ENCODE measurements around the gene TSPAN9. TPM values are rescaled to one million over a fixed set of nuclear protein-coding genes. Genes with fewer than 3 reads are reported as not detected.

The TSPAN9 gene
- total and polyA plus RNA-seq, 2 experiments from 2014 or later, result 6.0 to 31.5 TPM

- TF ChIP-seq STAT1 (IDR thresholded peaks at IDR 0.05; ENCODE audit: unreplicated experiment), result no peak
- no peak for TF ChIP-seq CREB1 (CRISPR knock-in tag; IDR thresholded peaks at IDR 0.05; ENCODE audit: low read depth)
- no peak for TF ChIP-seq ZNF331 (CRISPR knock-in tag; IDR thresholded peaks at IDR 0.05; ENCODE audit: low read depth)
- TF ChIP-seq JUNB (IDR thresholded peaks at IDR 0.05; ENCODE audit: unreplicated experiment), result no peak
- no peak for TF ChIP-seq NANOG (IDR thresholded peaks at IDR 0.05; ENCODE audit: borderline replicate concordance)
- no peak for TF ChIP-seq EZH2 (IDR thresholded peaks at IDR 0.05; ENCODE audit: low read depth, unreplicated experiment)
- no peak for TF ChIP-seq POLR2AphosphoS5 (IDR thresholded peaks at IDR 0.05; ENCODE audit: low read depth)
- no peak for TF ChIP-seq ZNF114 (CRISPR knock-in tag; IDR thresholded peaks at IDR 0.05)
Observed at GRCh38 chr12:3046441-3047200, 30.6 kb upstream of the TSPAN9 start (continued).

GRCh38 chr12:3047961-3048360 lies 29.2 kb upstream of the TSPAN9 start:
- peak overlapping the region; percentile 57; the same call in 1 of the 2 replicates for H3K27ac ChIP-seq (ENCODE audit: low read depth)
- no peak overlapping the region for H2AFZ ChIP-seq
- DNase-seq (ENCODE audit: low spot score) (peak; percentile 29), ATAC-seq (peak; percentile 24)
- H3K4me2 ChIP-seq, result 0 out of 2 replicates have a peak overlapping the region, but pooled peaks have one; percentile 34
- H3K4me1 ChIP-seq (ENCODE audit: insufficient read depth), result 0 out of 2 replicates have a peak, but pooled peaks cover 5% of the 10 kb centered on the region
- H3K4me3 ChIP-seq, result no peak overlapping the region
- no peak overlapping the region for H3K4me3 Mint-ChIP-seq
- peaks cover 7% of the 10 kb centered on the region; the same call in 1 of the 2 replicates for H3F3A ChIP-seq (replicated peaks; ENCODE audit: low read depth)
- H4K20me1 ChIP-seq (replicated peaks; ENCODE audit: insufficient read depth), result peaks cover 4% of the 10 kb centered on the region; the same call in 1 of the 2 replicates
- no peak for TF ChIP-seq ETS1 (IDR thresholded peaks at IDR 0.05)
- no peak for TF ChIP-seq ZNF462 (CRISPR knock-in tag; IDR thresholded peaks at IDR 0.05)
- H3K27ac Mint-ChIP-seq, result no peak overlapping the region
- H3K27me3 Mint-ChIP-seq (ENCODE audit: insufficient read depth, low read depth, poor library complexity), result peaks cover 17% of the 10 kb centered on the region
- peaks cover 2% of the 10 kb centered on the region; the same call in 2 of the 3 replicates for H3K36me3 Mint-ChIP-seq (ENCODE audit: low read depth)
- no peaks in the 10 kb centered on the region for H3K79me2 ChIP-seq (replicated peaks; ENCODE audit: insufficient read depth)
- no peaks in the 10 kb centered on the region for H3K27me3 ChIP-seq (ENCODE audit: insufficient read depth)
- H3K9me2 ChIP-seq (ENCODE audit: insufficient read depth), result no peaks in the 10 kb centered on the region
- no peaks in the 10 kb centered on the region; the same call in 2 of the 3 replicates for H3K9me3 Mint-ChIP-seq
- H3K36me3 ChIP-seq (ENCODE audit: insufficient read depth), result no peaks in the 10 kb centered on the region
- H3K4me1 Mint-ChIP-seq, result peaks cover 18% of the 10 kb centered on the region
